HCT116 (cell line): ENCODE measurements around the gene ADAMTS15. TPM values are rescaled to one million over a fixed set of nuclear protein-coding genes. Genes with fewer than 3 reads are reported as not detected.

ENCODE experiments used
- ATAC-seq: fragments of 200-7000 bp; cut with Tn5 transposase; 2 replicates; pipeline ENCODE4 v1.9.1; 2020; ENCODE audit warnings: mild to moderate bottlenecking, moderate library complexity
- BruUV-seq: library from RNA; stranded (reverse); fragments of 400-500 nt; replicated peaks from 2 replicates; lab custom pipeline; 2021; lab: Mats Ljungman, UMichigan
- CTCF ChIA-PET: fragments of 300-600 bp; sonication (Branson Sonifier 250); formaldehyde crosslinking; loops from one replicate; lab custom pipeline; 2021; ENCODE audit warnings: antibody characterized with exemption; lab: Charles Lee
- POLR2A ChIA-PET: fragments of 300-600, 350-600 bp; sonication (Branson Sonifier 250); formaldehyde crosslinking; loops from one replicate; lab custom pipeline; 2021; ENCODE audit warnings: antibody characterized with exemption; lab: Charles Lee
- RAD21 ChIA-PET, 2 experiments: fragments of 300-600 bp; sonication (Branson Sonifier 250); formaldehyde crosslinking; loops; one replicate each; lab custom pipeline; 2023; ENCODE audit warnings: low total read pairs in 2 of 2; ENCODE audit not compliant: uncharacterized antibody in 2 of 2, unreplicated experiment in 2 of 2, low non-redundant PET in 1 of 2; lab: Charles Lee
- DNase-seq: peaks from one replicate; pipeline ENCODE4 v3.0.0-alpha.2; 2010; ENCODE audit warnings: low read depth, low spot score
- H2AFZ ChIP-seq: fragments of 200-600 bp; shearing (Covaris generic), sonication (generic); 2 replicates; pipeline ENCODE4 v1.6.1; 2017; ENCODE audit warnings: low read depth, mixed run types, mixed read lengths, antibody characterized with exemption, low read length; ENCODE audit not compliant: poor library complexity, severe bottlenecking
- H3K27ac ChIP-seq: 2 replicates; pipeline ENCODE4 v1.5.1; 2012; ENCODE audit warnings: low read depth, low read length
- H3K27me3 ChIP-seq: fragments of 200-600 bp; sonication (generic); 2 replicates; pipeline ENCODE4 v1.6.1; 2016; ENCODE audit warnings: mixed run types, low read length, mixed read lengths; ENCODE audit not compliant: insufficient read depth
- H3K36me3 ChIP-seq, 2 experiments: fragments of 200-500 bp in 1 of 2; fragments of 200-600 bp in 1 of 2; sonication (Bioruptor generic) in 1 of 2; sonication (generic) in 1 of 2; 2 replicates each; pipeline versions ENCODE4 v1.5.1 to v1.6.1; 2014 to 2016; ENCODE audit warnings: low read length in 2 of 2, inconsistent platforms in 1 of 2, mixed read lengths in 1 of 2, mixed run types in 1 of 2; ENCODE audit not compliant: insufficient read depth in 2 of 2, control insufficient read depth in 1 of 2
- H3K4me1 ChIP-seq, 2 experiments: fragments of 200-600 bp in 1 of 2; sonication (generic) in 1 of 2; 2 replicates each; pipeline versions ENCODE4 v1.5.1 to v1.6.1; 2012 to 2017; ENCODE audit warnings: low read length in 2 of 2, inconsistent platforms in 1 of 2, mild to moderate bottlenecking in 1 of 2, mixed read lengths in 1 of 2, mixed run types in 1 of 2, moderate library complexity in 1 of 2; ENCODE audit not compliant: insufficient read depth in 2 of 2, control insufficient read depth in 1 of 2
- H3K4me2 ChIP-seq: fragments of 200-600 bp; sonication (generic); 2 replicates; pipeline ENCODE4 v1.6.1; 2017; ENCODE audit warnings: mixed run types, low read length, mixed read lengths
- H3K4me3 ChIP-seq, 2 experiments: fragments of 200-600 bp in 1 of 2; sonication (generic) in 1 of 2; replicated peaks in 1 of 2; 2 replicates each; pipeline ENCODE4 v1.5.1; 2011 to 2016; ENCODE audit warnings: low read length in 2 of 2, control low read depth in 1 of 2, low read depth in 1 of 2, mild to moderate bottlenecking in 1 of 2, mixed read lengths in 1 of 2, mixed run types in 1 of 2
- H3K79me2 ChIP-seq: fragments of 200-600 bp; sonication (generic); 2 replicates; pipeline ENCODE4 v1.6.1; 2017; ENCODE audit warnings: mild to moderate bottlenecking, mixed run types, low read length, moderate library complexity, mixed read lengths; ENCODE audit not compliant: insufficient read depth
- H3K9ac ChIP-seq: fragments of 200-600 bp; sonication (generic); 2 replicates; pipeline ENCODE4 v1.6.1; 2016; ENCODE audit warnings: low read length, mixed read lengths
- H3K9me2 ChIP-seq: fragments of 200-600 bp; sonication (generic), shearing (Covaris generic); 2 replicates; pipeline ENCODE4 v1.6.1; 2017; ENCODE audit warnings: mixed run types, mild to moderate bottlenecking, moderate library complexity; ENCODE audit not compliant: insufficient read depth
- H3K9me3 ChIP-seq, 2 experiments: fragments of 200-500 bp in 1 of 2; fragments of 200-600 bp in 1 of 2; sonication (Bioruptor generic) in 1 of 2; sonication (generic) in 1 of 2; 2 replicates each; pipeline ENCODE4 v1.6.1; 2014 to 2017; ENCODE audit warnings: low read length in 2 of 2, mixed read lengths in 2 of 2, inconsistent platforms in 1 of 2, low read depth in 1 of 2, mild to moderate bottlenecking in 1 of 2, mixed run types in 1 of 2, moderate library complexity in 1 of 2; ENCODE audit not compliant: control insufficient read depth in 1 of 2, insufficient read depth in 1 of 2
- H4K20me1 ChIP-seq: fragments of 200-600 bp; sonication (generic), shearing (Covaris generic); 2 replicates; pipeline ENCODE4 v1.6.1; 2017; ENCODE audit warnings: mixed run types, mild to moderate bottlenecking, moderate library complexity; ENCODE audit not compliant: insufficient read depth
- CBX3 ChIP-seq: IDR thresholded peaks from 2 replicates; pipeline ENCODE4 v1.6.1; 2012; ENCODE audit warnings: low read depth
- CEBPB ChIP-seq: IDR thresholded peaks from 2 replicates; pipeline ENCODE4 v1.6.1; 2012; ENCODE audit warnings: low read depth
- EGR1 ChIP-seq: IDR thresholded peaks from 2 replicates; pipeline ENCODE4 v1.6.1; 2012; ENCODE audit warnings: low read depth
- ELF1 ChIP-seq: IDR thresholded peaks from 2 replicates; pipeline ENCODE4 v1.6.1; 2012; ENCODE audit warnings: low read depth, borderline replicate concordance
- EZH2 ChIP-seq: fragments of 200-600 bp; sonication (generic); IDR thresholded peaks from 2 replicates; pipeline ENCODE4 v1.6.1; 2017; ENCODE audit warnings: antibody characterized with exemption, mixed run types
- FOSL1 ChIP-seq: IDR thresholded peaks from 2 replicates; pipeline ENCODE4 v1.6.1; 2012; ENCODE audit warnings: low read depth
- RAD21 ChIP-seq: IDR thresholded peaks from 2 replicates; pipeline ENCODE4 v1.6.1; 2012; ENCODE audit warnings: low read depth, mild to moderate bottlenecking
- SP1 ChIP-seq: IDR thresholded peaks from 2 replicates; pipeline ENCODE4 v1.6.1; 2012; ENCODE audit warnings: low read depth
- SRF ChIP-seq: IDR thresholded peaks from 2 replicates; pipeline ENCODE4 v1.6.1; 2012; ENCODE audit warnings: low read depth
- ZFX ChIP-seq: fragments of 450-650 bp; IDR thresholded peaks from 2 replicates; pipeline ENCODE4 v1.6.1; 2017
- intact Hi-C: fragments of 100-400 bp; cut with micrococcal nuclease; formaldehyde crosslinking; loops from 2 replicates; pipeline ENCODE4 v1.10.0; 2022
- total RNA-seq: library from RNA; stranded (reverse); gene quantifications from one replicate; pipeline ENCODE4 v1.2.1, GENCODE V29; 2021; ENCODE audit not compliant: unreplicated experiment
- TF ChIP-seq, protein P1 (sequence below): IDR thresholded peaks from 2 replicates; pipeline ENCODE4 v1.6.1; 2011; ENCODE audit warnings: mild to moderate bottlenecking, low read length, moderate library complexity; ENCODE audit not compliant: insufficient replicate concordance; ENCODE audit errors: extremely low read depth
- TF ChIP-seq, protein P2 (sequence below): IDR thresholded peaks from 2 replicates; pipeline ENCODE4 v1.6.1; 2012; ENCODE audit warnings: low read depth

ADAMTS15 gene
- total RNA-seq, 1 experiment from 2014 or later, result 0.44 TPM

DNA sequence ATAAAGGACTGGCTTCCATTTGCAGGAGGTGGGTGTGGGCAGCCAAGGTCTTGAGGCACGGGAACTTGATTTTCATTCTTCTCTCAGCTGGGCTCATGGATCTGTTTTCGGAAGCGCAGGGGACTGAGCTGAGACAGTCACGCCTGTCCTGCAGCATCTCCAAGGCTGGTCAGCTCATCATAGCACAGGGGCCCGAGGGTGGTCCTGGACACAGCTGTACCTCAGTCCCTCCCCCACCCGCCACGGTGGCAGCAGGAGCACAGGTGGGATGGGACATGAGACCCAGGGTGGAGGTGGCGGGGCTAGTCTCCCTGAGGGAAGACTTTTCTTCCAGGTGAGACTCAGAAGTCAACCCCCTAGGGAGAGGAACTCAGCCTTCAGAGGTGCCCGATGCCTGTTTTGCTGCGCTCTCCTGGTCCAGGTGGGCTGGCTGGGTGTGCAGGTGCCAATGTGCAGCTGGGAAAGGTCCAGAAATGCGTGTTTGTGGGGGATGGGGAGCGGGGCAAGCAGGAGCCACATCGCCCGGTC, 23.8 kb upstream of the ADAMTS15 start (continued):
- TF ChIP-seq, protein P1, sequence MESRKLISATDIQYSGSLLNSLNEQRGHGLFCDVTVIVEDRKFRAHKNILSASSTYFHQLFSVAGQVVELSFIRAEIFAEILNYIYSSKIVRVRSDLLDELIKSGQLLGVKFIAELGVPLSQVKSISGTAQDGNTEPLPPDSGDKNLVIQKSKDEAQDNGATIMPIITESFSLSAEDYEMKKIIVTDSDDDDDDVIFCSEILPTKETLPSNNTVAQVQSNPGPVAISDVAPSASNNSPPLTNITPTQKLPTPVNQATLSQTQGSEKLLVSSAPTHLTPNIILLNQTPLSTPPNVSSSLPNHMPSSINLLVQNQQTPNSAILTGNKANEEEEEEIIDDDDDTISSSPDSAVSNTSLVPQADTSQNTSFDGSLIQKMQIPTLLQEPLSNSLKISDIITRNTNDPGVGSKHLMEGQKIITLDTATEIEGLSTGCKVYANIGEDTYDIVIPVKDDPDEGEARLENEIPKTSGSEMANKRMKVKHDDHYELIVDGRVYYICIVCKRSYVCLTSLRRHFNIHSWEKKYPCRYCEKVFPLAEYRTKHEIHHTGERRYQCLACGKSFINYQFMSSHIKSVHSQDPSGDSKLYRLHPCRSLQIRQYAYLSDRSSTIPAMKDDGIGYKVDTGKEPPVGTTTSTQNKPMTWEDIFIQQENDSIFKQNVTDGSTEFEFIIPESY, result no peak

DNA sequence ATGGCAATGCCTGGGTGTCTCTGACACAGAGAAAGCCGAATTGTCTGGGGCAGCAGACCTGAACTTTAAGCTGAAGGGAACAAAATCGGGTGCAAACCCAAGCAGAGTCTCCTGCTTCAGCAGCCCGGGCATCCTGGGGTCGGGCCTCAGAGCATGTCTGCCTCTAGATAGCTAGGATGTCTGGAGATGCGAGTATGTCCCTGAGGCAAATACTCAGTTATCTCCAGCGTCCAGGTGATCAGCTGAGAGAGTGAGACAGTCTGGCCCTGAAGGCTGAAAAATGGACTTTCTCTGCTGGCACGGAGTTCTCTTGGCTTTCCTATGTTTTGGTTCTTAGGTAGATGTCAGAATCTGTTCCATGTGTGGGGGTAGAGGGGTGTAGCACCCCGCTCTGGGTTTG, 23.3 kb upstream of the ADAMTS15 start:
- no peak overlapping the region for H3K9ac ChIP-seq
- H3K9me3 ChIP-seq, result no peaks in the 10 kb centered on the region
- H3K27ac ChIP-seq, result no peak overlapping the region
- DNase-seq, result no peak
- ChIA-PET POLR2A (no interaction called here), RAD21 (no interaction called here), CTCF (interaction anchor here (1.1 to 1.5 kb wide), 2 partner anchors 212 to 437 kb away, joined by 5 to 6 read pairs; no protein-coding TSS in a partner anchor)
- no peak for ATAC-seq
- H3K36me3 ChIP-seq, result no peaks in the 10 kb centered on the region
- no TSS peak for BruUV-seq
- H3K9me2 ChIP-seq, result no peaks in the 10 kb centered on the region
- H3K4me3 ChIP-seq, result no peak overlapping the region
- no peak overlapping the region for H2AFZ ChIP-seq
- no peak overlapping the region for H3K4me2 ChIP-seq
- no peaks in the 10 kb centered on the region for H4K20me1 ChIP-seq
- intact Hi-C loops, result no loop called here
- H3K27me3 ChIP-seq, result peaks cover 53% of the 10 kb centered on the region
- no peaks in the 10 kb centered on the region for H3K4me1 ChIP-seq
- TF ChIP-seq, protein P2, sequence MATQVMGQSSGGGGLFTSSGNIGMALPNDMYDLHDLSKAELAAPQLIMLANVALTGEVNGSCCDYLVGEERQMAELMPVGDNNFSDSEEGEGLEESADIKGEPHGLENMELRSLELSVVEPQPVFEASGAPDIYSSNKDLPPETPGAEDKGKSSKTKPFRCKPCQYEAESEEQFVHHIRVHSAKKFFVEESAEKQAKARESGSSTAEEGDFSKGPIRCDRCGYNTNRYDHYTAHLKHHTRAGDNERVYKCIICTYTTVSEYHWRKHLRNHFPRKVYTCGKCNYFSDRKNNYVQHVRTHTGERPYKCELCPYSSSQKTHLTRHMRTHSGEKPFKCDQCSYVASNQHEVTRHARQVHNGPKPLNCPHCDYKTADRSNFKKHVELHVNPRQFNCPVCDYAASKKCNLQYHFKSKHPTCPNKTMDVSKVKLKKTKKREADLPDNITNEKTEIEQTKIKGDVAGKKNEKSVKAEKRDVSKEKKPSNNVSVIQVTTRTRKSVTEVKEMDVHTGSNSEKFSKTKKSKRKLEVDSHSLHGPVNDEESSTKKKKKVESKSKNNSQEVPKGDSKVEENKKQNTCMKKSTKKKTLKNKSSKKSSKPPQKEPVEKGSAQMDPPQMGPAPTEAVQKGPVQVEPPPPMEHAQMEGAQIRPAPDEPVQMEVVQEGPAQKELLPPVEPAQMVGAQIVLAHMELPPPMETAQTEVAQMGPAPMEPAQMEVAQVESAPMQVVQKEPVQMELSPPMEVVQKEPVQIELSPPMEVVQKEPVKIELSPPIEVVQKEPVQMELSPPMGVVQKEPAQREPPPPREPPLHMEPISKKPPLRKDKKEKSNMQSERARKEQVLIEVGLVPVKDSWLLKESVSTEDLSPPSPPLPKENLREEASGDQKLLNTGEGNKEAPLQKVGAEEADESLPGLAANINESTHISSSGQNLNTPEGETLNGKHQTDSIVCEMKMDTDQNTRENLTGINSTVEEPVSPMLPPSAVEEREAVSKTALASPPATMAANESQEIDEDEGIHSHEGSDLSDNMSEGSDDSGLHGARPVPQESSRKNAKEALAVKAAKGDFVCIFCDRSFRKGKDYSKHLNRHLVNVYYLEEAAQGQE, result no peak
- TF ChIP-seq RAD21, result no peak
- no peak for TF ChIP-seq EZH2
- no peak for TF ChIP-seq CEBPB
- TF ChIP-seq SP1, result no peak
- no peak for TF ChIP-seq ZFX
- no peak for TF ChIP-seq SRF
- TF ChIP-seq EGR1, result no peak
- no peak for TF ChIP-seq ELF1
- no peak for TF ChIP-seq FOSL1
- no peak for TF ChIP-seq CBX3
- H3K79me2 ChIP-seq, result no peaks in the 10 kb centered on the region
